Smooth muscle cell of the pulmonary artery (primary cell): ENCODE measurements around the gene PRSS50. TPM values are rescaled to one million over a fixed set of nuclear protein-coding genes. Genes with fewer than 3 reads are reported as not detected.

Experiments
- total RNA-seq: library from RNA; depleted of rRNA; stranded (reverse); fragments of >200 nt; gene quantifications from 2 replicates; pipeline ENCODE4 v1.2.3, GENCODE V29; 2014

PRSS50 gene
- total RNA-seq: not detected in 2 replicates

GRCh38 chr3:46717447-46718231, at the start of gene PRSS50:
Gene PRSS50 (minus strand): TSS chr3:46717869. CDS start chr3:46717824, 45 bp downstream.

GRCh38 chr3:46701181-46701939, 16.3 kb downstream of the PRSS50 start, which contains the start of gene TMIE:
Gene TMIE (plus strand): TSS chr3:46701392. CDS start chr3:46701488, 96 bp downstream.

GRCh38 chr3:46693038-46693891, 24.4 kb downstream of the PRSS50 start, which contains the start of gene ALS2CL:
Gene ALS2CL (minus strand): TSS chr3:46693679. CDS start chr3:46689440, 4,239 bp downstream.

Other genes starting within 250 kb of the PRSS50 start
- gene RTP3, start 219.9 kb downstream of the PRSS50 start, total RNA-seq: not detected in 2 replicates
- 0.36 and 1.5 TPM in 2 replicates for gene LRRC2, start 151.6 kb downstream of the PRSS50 start, total RNA-seq
- not detected in 2 replicates for gene FAM240A, start 105.3 kb downstream of the PRSS50 start, total RNA-seq
- 1.8 and 3.2 TPM in 2 replicates for gene ALS2CL, start 24.2 kb downstream of the PRSS50 start, total RNA-seq
- 0.07 and 0.23 TPM in 2 replicates for gene TMIE, start 16.5 kb downstream of the PRSS50 start, total RNA-seq
- gene MYL3, start 145.6 kb upstream of the PRSS50 start, total RNA-seq: not detected in 2 replicates
- 0.20 and 2.1 TPM in 2 replicates for gene PTH1R, start 159.9 kb upstream of the PRSS50 start, total RNA-seq